Coronary artery (tissue), 2 donors: ENCODE results near the gene PROK1.

ENCODE experiments used
- DNase-seq: peaks from one replicate; pipeline ENCODE4 v3.0.0-alpha.2; 2017; ENCODE audit warnings: low spot score
- H3K27ac ChIP-seq, 2 donors: fragments of 200-600 bp; sonication (generic); one replicate each; pipeline ENCODE4 v1.5.1; 2016 to 2019
- H3K4me3 ChIP-seq: fragments of 200-600 bp; sonication (generic); 2 replicates; pipeline ENCODE4 v1.5.1; 2016; ENCODE audit warnings: mild to moderate bottlenecking, moderate library complexity
- CTCF ChIP-seq: fragments of 200-600 bp; sonication (generic); IDR thresholded peaks from one replicate; pipeline ENCODE4 v1.5.1; 2019; ENCODE audit warnings: antibody characterized with exemption

The PROK1 gene

GRCh38 chr1:110465038-110465813 is 14.3 kb downstream of the PROK1 start:
- no peak for TF ChIP-seq CTCF
- Histone ChIP-seq H3K4me3 (no peak overlapping the region), H3K27ac (no peak overlapping the region)
- DNase-seq = no peak

DNA sequence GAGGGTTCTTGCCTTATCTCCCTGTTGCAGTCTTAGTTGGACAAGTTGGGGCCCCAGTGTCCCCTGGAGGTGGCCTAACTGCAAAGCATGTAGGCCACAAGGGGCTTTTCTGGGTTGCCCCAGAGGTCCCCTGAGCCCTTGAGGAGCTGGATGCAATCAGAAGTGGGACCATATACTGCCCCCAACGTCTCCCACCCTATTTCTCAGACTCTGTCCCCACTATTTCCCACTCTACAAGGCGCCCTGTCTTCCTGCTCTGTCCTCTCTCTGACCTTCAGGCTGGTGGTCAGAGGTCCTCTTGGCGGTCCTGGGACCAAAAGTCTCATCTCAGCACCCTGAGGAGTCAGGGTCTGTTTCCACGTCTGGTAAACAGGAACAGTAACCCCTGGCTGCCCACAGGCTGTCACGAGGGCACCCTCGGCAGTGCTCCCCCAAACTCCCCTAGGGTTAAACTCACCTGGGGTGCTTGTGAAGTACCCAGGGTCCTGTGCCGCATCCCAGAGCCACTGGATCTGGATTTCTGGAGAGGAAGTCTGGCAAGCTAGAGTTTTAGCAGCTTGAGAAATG is 14.9 kb downstream of the PROK1 start:
- no peak for TF ChIP-seq CTCF
- no peak overlapping the region for H3K27ac ChIP-seq
- H3K4me3 ChIP-seq = no peak overlapping the region
- DNase-seq = no peak

GRCh38 chr1:110466646-110467280 is 15.8 kb downstream of the PROK1 start:
- Histone ChIP-seq H3K27ac (no peak overlapping the region), H3K4me3 (no peak overlapping the region)
- no peak for TF ChIP-seq CTCF
- no peak for DNase-seq

DNA sequence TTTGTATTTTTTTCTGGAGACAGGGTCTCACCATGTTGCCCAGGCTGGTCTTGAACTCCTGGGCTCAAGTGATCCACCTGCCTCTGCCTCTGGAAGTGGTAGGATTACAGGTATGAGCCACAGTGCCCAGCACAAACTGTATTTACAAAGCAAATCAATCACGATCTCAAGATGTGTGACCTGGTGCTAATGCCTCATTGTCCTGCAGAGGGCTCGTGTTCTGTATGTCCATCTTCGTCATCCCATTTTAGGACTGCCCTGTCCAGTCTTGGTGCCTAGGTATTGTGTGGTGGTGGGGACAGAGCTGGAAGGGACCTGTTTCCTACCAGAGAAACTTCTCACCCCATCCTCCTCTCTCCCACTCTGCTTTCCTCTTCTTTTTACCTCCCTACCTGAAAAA is 20.2 kb downstream of the PROK1 start:
- Histone ChIP-seq H3K27ac (no peak overlapping the region), H3K4me3 (no peak overlapping the region)
- DNase-seq = no peak
- no peak for TF ChIP-seq CTCF

DNA sequence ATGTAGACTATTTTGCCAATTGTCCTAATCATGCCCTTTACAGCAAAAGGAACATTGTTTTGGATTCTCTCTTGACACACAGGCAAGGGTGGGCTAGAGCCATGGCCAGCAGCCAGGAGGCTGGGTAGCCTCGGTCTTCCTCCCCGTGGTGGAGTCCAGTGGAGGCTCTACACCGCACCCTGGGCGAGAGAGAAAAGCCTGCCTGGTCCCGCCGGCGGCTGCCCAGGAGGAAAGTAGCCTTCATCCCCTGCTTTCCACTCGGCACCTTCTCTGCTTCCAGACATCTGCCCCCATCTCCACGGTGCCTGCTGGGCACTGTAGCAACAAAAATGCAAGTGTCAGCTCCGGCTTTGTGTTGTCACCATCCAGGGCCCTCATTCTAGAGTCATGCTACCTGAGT is 21.6 kb downstream of the PROK1 start:
- H3K4me3 ChIP-seq = no peak overlapping the region
- no peak for TF ChIP-seq CTCF
- no peak overlapping the region for H3K27ac ChIP-seq
- no peak for DNase-seq

GRCh38 chr1:110474444-110474843 is 23.5 kb downstream of the PROK1 start:
- Histone ChIP-seq H3K4me3 (no peak overlapping the region), H3K27ac (no peak overlapping the region)
- no peak for DNase-seq
- TF ChIP-seq CTCF = no peak
